PFSK-1 (cell line): ENCODE results near the gene MYCN.

Source experiments
- FOXP2 ChIP-seq: optimal IDR thresholded peaks from 2 replicates; pipeline ENCODE3; 2011; ENCODE audit warnings: borderline replicate concordance, control low read depth, inconsistent platforms; ENCODE audit not compliant: insufficient read depth; ENCODE audit errors: extremely low read length, extremely low read depth
- POLR2AphosphoS5 ChIP-seq: IDR thresholded peaks from 2 replicates; pipeline ENCODE4 v1.6.1; 2012; ENCODE audit warnings: low read depth, mild to moderate bottlenecking, control low read depth, low read length, moderate library complexity
- SIN3A ChIP-seq: IDR thresholded peaks from 2 replicates; pipeline ENCODE4 v1.6.1; 2012; ENCODE audit warnings: mild to moderate bottlenecking, low read length, moderate library complexity, borderline replicate concordance; ENCODE audit not compliant: insufficient read depth
- TAF1 ChIP-seq: IDR thresholded peaks from 2 replicates; pipeline ENCODE4 v1.6.1; 2012; ENCODE audit warnings: low read length, control low read depth, borderline replicate concordance; ENCODE audit not compliant: insufficient read depth
- TF ChIP-seq, protein P1 (sequence below), 2 experiments: IDR thresholded peaks; 2 replicates each; pipeline versions ENCODE4 v1.6.1 to v1.8.0; 2011 to 2012; ENCODE audit warnings: low read depth in 2 of 2, low read length in 2 of 2, control low read depth in 1 of 2, inconsistent platforms in 1 of 2, mild to moderate bottlenecking in 1 of 2, moderate library complexity in 1 of 2; ENCODE audit not compliant: insufficient read depth in 1 of 2

MYCN gene

DNA sequence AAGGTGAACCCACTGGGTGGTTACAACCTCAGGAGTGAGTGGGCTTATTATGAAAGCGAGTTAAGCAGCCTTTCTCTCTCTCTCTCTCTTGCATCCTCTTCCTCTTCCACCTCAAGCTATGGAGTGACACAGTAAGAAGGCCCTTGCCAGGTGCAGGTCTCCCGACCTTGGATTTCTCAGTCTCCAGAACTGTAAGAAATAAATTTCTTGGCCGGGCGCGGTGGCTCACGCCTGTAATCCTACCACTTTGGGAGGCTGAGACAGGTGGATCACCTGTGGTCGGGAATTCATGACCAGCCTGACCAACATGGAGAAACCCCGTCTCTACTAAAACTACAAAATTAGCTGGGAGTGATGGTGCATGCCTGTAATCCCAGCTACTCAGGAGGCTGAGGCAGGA is 14.4 kb downstream of the MYCN start:
- TF ChIP-seq SIN3A (no peak), FOXP2 (no peak), POLR2AphosphoS5 (no peak), TAF1 (no peak)
- TF ChIP-seq, protein P1, sequence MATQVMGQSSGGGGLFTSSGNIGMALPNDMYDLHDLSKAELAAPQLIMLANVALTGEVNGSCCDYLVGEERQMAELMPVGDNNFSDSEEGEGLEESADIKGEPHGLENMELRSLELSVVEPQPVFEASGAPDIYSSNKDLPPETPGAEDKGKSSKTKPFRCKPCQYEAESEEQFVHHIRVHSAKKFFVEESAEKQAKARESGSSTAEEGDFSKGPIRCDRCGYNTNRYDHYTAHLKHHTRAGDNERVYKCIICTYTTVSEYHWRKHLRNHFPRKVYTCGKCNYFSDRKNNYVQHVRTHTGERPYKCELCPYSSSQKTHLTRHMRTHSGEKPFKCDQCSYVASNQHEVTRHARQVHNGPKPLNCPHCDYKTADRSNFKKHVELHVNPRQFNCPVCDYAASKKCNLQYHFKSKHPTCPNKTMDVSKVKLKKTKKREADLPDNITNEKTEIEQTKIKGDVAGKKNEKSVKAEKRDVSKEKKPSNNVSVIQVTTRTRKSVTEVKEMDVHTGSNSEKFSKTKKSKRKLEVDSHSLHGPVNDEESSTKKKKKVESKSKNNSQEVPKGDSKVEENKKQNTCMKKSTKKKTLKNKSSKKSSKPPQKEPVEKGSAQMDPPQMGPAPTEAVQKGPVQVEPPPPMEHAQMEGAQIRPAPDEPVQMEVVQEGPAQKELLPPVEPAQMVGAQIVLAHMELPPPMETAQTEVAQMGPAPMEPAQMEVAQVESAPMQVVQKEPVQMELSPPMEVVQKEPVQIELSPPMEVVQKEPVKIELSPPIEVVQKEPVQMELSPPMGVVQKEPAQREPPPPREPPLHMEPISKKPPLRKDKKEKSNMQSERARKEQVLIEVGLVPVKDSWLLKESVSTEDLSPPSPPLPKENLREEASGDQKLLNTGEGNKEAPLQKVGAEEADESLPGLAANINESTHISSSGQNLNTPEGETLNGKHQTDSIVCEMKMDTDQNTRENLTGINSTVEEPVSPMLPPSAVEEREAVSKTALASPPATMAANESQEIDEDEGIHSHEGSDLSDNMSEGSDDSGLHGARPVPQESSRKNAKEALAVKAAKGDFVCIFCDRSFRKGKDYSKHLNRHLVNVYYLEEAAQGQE (IDR thresholded peaks at IDR 0.05; ENCODE audit: insufficient read depth in 1 of 2, low read depth in 2 of 2, low read length in 2 of 2) = no peak

GRCh38 chr2:15955232-15955988 is 15.1 kb downstream of the MYCN start:
- TF ChIP-seq TAF1 (no peak), POLR2AphosphoS5 (no peak), SIN3A (no peak), FOXP2 (no peak)
- TF ChIP-seq, protein P1 (IDR thresholded peaks at IDR 0.05; ENCODE audit: insufficient read depth in 1 of 2, low read depth in 2 of 2, low read length in 2 of 2) = no peak

GRCh38 chr2:15956230-15956629 is 15.9 kb downstream of the MYCN start:
- TF ChIP-seq, protein P1 (IDR thresholded peaks at IDR 0.05; ENCODE audit: insufficient read depth in 1 of 2, low read depth in 2 of 2, low read length in 2 of 2) = no peak
- no peak for TF ChIP-seq POLR2AphosphoS5

GRCh38 chr2:15956751-15957736 is 16.7 kb downstream of the MYCN start:
- TF ChIP-seq SIN3A (no peak), FOXP2 (no peak), POLR2AphosphoS5 (no peak), TAF1 (no peak)
- TF ChIP-seq, protein P1 (IDR thresholded peaks at IDR 0.05; ENCODE audit: insufficient read depth in 1 of 2, low read depth in 2 of 2, low read length in 2 of 2) = no peak
